GM23338 (cell line): Measurements from ENCODE around the gene CSTB.

Experiments used
- EZH2 ChIP-seq: fragments of 200-600 bp; sonication (generic); IDR thresholded peaks from one replicate; pipeline ENCODE4 v1.8.0; 2017; ENCODE audit warnings: antibody characterized with exemption, mild to moderate bottlenecking, low read depth; ENCODE audit not compliant: unreplicated experiment
- TF ChIP-seq, protein P1 (sequence below), 2 experiments: fragments of 200-600 bp in 1 of 2; sonication (generic) in 1 of 2; conservative IDR thresholded peaks; 2 replicates each; pipeline versions ENCODE4 v1.5.1 to v1.6.1; 2016 to 2017; ENCODE audit warnings: antibody characterized with exemption in 2 of 2, low read depth in 2 of 2, mild to moderate bottlenecking in 2 of 2, moderate library complexity in 1 of 2

DNA sequence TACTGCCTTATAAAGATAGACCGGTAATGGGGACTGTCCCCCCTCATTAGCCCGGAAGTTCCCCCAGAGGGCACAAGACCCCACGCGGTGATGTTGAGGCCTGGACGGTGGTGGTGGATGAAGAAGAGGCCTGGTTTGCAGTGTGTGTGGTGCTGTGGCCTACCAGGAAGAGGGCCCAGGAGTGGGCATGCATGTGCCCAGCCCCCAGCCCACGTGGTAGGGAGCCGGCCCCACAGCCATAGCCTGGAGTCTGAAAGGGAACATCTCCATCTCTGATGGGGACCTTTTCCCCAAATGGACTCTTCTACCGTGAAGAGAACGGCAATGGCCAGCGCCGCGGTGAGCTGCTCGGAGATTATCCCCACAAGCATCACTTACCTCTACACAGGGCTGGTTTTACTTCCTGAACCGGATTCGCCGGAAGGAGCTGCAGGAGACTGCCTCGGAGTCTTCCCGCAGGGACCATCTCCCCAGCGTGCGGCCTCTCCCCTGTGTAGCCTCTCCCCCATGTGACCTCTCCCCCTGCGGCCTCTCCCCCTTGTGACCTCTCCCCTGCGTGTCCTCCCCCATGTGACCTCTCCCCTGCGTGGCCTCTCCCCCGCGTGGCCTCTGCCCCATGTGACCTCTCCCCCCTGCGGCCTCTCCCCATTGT, 33.9 kb upstream of the CSTB start:
- TF ChIP-seq, protein P1, sequence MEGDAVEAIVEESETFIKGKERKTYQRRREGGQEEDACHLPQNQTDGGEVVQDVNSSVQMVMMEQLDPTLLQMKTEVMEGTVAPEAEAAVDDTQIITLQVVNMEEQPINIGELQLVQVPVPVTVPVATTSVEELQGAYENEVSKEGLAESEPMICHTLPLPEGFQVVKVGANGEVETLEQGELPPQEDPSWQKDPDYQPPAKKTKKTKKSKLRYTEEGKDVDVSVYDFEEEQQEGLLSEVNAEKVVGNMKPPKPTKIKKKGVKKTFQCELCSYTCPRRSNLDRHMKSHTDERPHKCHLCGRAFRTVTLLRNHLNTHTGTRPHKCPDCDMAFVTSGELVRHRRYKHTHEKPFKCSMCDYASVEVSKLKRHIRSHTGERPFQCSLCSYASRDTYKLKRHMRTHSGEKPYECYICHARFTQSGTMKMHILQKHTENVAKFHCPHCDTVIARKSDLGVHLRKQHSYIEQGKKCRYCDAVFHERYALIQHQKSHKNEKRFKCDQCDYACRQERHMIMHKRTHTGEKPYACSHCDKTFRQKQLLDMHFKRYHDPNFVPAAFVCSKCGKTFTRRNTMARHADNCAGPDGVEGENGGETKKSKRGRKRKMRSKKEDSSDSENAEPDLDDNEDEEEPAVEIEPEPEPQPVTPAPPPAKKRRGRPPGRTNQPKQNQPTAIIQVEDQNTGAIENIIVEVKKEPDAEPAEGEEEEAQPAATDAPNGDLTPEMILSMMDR (conservative IDR thresholded peaks at IDR 0.05; ENCODE audit: low read depth in 2 of 2): no peak
- no peak for TF ChIP-seq EZH2
